ENCODE results near the gene KLF1. TPM values are rescaled to one million over a fixed set of nuclear protein-coding genes. Genes with fewer than 3 reads are reported as not detected.

The KLF1 gene
- total and polyA plus RNA-seq, 2 of the 8 experiments (the other 6 are each of a cell fraction or from before 2014, with no cell fraction given), result 0.84 to 0.91 TPM

DNA sequence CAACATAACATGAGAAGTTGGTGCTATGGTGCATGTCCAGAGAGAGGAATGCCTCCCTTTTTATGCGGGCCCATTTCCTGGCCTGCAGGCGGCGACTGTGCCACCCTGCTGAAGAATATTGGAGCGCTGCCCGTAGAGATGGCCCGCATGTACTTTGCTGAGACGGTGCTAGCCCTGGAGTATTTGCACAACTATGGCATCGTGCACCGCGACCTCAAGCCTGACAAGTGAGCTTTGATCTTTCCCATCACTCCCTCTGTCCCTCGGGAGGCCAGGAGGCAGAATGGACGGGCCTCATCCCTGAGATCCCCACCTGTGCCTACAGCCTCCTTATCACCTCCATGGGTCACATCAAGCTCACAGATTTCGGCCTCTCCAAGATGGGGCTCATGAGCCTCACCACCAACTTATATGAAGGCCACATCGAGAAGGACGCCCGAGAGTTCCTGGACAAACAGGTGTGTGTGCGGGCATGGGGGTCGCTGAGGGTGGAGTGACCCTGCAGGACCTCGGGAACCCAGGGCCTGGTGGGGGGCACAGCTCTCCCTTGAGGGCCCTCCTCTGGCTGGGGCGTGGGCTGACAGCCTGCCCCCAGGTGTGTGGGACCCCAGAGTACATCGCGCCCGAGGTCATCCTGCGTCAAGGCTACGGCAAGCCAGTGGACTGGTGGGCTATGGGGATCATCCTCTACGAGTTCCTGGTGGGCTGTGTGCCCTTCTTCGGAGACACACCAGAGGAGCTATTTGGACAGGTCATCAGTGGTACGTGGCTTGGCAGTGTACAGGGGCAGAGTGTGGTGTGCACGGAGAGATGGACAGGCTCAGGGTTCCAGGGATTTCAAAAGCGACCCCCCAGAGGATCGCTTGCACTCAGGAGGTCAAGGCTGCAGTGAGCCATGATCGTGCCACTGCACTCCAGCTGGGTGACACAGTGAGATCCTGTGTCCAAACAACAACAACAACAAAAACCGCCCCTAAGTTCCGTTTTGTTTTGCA is 22.0 kb downstream of the KLF1 start (continued):
- TF ChIP-seq, protein P1, sequence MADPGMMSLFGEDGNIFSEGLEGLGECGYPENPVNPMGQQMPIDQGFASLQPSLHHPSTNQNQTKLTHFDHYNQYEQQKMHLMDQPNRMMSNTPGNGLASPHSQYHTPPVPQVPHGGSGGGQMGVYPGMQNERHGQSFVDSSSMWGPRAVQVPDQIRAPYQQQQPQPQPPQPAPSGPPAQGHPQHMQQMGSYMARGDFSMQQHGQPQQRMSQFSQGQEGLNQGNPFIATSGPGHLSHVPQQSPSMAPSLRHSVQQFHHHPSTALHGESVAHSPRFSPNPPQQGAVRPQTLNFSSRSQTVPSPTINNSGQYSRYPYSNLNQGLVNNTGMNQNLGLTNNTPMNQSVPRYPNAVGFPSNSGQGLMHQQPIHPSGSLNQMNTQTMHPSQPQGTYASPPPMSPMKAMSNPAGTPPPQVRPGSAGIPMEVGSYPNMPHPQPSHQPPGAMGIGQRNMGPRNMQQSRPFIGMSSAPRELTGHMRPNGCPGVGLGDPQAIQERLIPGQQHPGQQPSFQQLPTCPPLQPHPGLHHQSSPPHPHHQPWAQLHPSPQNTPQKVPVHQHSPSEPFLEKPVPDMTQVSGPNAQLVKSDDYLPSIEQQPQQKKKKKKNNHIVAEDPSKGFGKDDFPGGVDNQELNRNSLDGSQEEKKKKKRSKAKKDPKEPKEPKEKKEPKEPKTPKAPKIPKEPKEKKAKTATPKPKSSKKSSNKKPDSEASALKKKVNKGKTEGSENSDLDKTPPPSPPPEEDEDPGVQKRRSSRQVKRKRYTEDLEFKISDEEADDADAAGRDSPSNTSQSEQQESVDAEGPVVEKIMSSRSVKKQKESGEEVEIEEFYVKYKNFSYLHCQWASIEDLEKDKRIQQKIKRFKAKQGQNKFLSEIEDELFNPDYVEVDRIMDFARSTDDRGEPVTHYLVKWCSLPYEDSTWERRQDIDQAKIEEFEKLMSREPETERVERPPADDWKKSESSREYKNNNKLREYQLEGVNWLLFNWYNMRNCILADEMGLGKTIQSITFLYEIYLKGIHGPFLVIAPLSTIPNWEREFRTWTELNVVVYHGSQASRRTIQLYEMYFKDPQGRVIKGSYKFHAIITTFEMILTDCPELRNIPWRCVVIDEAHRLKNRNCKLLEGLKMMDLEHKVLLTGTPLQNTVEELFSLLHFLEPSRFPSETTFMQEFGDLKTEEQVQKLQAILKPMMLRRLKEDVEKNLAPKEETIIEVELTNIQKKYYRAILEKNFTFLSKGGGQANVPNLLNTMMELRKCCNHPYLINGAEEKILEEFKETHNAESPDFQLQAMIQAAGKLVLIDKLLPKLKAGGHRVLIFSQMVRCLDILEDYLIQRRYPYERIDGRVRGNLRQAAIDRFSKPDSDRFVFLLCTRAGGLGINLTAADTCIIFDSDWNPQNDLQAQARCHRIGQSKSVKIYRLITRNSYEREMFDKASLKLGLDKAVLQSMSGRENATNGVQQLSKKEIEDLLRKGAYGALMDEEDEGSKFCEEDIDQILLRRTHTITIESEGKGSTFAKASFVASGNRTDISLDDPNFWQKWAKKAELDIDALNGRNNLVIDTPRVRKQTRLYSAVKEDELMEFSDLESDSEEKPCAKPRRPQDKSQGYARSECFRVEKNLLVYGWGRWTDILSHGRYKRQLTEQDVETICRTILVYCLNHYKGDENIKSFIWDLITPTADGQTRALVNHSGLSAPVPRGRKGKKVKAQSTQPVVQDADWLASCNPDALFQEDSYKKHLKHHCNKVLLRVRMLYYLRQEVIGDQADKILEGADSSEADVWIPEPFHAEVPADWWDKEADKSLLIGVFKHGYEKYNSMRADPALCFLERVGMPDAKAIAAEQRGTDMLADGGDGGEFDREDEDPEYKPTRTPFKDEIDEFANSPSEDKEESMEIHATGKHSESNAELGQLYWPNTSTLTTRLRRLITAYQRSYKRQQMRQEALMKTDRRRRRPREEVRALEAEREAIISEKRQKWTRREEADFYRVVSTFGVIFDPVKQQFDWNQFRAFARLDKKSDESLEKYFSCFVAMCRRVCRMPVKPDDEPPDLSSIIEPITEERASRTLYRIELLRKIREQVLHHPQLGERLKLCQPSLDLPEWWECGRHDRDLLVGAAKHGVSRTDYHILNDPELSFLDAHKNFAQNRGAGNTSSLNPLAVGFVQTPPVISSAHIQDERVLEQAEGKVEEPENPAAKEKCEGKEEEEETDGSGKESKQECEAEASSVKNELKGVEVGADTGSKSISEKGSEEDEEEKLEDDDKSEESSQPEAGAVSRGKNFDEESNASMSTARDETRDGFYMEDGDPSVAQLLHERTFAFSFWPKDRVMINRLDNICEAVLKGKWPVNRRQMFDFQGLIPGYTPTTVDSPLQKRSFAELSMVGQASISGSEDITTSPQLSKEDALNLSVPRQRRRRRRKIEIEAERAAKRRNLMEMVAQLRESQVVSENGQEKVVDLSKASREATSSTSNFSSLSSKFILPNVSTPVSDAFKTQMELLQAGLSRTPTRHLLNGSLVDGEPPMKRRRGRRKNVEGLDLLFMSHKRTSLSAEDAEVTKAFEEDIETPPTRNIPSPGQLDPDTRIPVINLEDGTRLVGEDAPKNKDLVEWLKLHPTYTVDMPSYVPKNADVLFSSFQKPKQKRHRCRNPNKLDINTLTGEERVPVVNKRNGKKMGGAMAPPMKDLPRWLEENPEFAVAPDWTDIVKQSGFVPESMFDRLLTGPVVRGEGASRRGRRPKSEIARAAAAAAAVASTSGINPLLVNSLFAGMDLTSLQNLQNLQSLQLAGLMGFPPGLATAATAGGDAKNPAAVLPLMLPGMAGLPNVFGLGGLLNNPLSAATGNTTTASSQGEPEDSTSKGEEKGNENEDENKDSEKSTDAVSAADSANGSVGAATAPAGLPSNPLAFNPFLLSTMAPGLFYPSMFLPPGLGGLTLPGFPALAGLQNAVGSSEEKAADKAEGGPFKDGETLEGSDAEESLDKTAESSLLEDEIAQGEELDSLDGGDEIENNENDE (IDR thresholded peaks at IDR 0.05; ENCODE audit: insufficient replicate concordance, low read length), result no peak

All from H1 (cell line).